Activated T-helper 1 cell treated with anti-CD3 and anti-CD28 coated beads, Interleukin-12 subunit alpha, Interleukin-12 subunit beta, Interleukin-2, Interleukin-4 antibody, amounts not matched to agents 30 ng/mL and 10 ng/mL and 1 ng/mL, durations not matched to agents 14 hours and 24 hours and 36 hours (primary cell): Measurements from ENCODE around the gene CTSZ. TPM values are rescaled to one million over a fixed set of nuclear protein-coding genes. Genes with fewer than 3 reads are reported as not detected.
"Not testable (repeated sequence)": the region's sequence is repeated elsewhere in the genome, so short reads cannot be mapped to it uniquely, and the experiment has no call there.

Experiments used
- DNase-seq: peaks from one replicate; pipeline ENCODE4 v3.0.0; 2021; ENCODE audit warnings: low spot score
- H3K27ac Mint-ChIP-seq: one replicate; pipeline ENCODE4 v1.8.0; 2021; ENCODE audit warnings: mild to moderate bottlenecking, mixed read lengths
- H3K27me3 Mint-ChIP-seq: one replicate; pipeline ENCODE4 v1.8.0; 2022; ENCODE audit warnings: mild to moderate bottlenecking, moderate library complexity, mixed read lengths; ENCODE audit not compliant: insufficient read depth
- H3K36me3 Mint-ChIP-seq: one replicate; pipeline ENCODE4 v1.8.0; 2021; ENCODE audit warnings: low read depth, mixed read lengths
- H3K4me1 Mint-ChIP-seq: one replicate; pipeline ENCODE4 v1.8.0; 2021; ENCODE audit warnings: low read depth, mixed read lengths
- H3K4me3 Mint-ChIP-seq: one replicate; pipeline ENCODE4 v1.8.0; 2021; ENCODE audit warnings: mild to moderate bottlenecking, moderate library complexity, mixed read lengths
- H3K9me3 Mint-ChIP-seq: one replicate; pipeline ENCODE4 v1.8.0; 2021; ENCODE audit warnings: mixed read lengths
- intact Hi-C: fragments of 100-400 bp; cut with micrococcal nuclease; formaldehyde crosslinking; loops from one replicate; pipeline ENCODE4 v1.15.1; 2024
- total RNA-seq: library from RNA; stranded (reverse); gene quantifications from 2 replicates; pipeline ENCODE4 v1.2.3, GENCODE V29; 2022

The CTSZ gene
- total RNA-seq, 1 donor from 2014 or later: 54.1 TPM

GRCh38 chr20:58973179-58973578 is 33.9 kb downstream of the CTSZ start:
- intact Hi-C loops: no loop called here
- Mint-ChIP-seq H3K27ac (no peak overlapping the region), H3K4me3 (no peak overlapping the region), H3K27me3 (peaks cover 3% of the 10 kb centered on the region), H3K9me3 (peaks cover 17% of the 10 kb centered on the region), H3K4me1 (no peaks in the 10 kb centered on the region), H3K36me3 (peaks cover 1% of the 10 kb centered on the region)
- DNase-seq: no peak

- no peak overlapping the region for H3K27ac Mint-ChIP-seq
- peaks cover 17% of the 10 kb centered on the region for H3K9me3 Mint-ChIP-seq
- peaks cover 2% of the 10 kb centered on the region for H3K27me3 Mint-ChIP-seq
- H3K4me3 Mint-ChIP-seq: no peak overlapping the region
- H3K36me3 Mint-ChIP-seq: peaks cover 1% of the 10 kb centered on the region
- no peak for DNase-seq
- H3K4me1 Mint-ChIP-seq: no peaks in the 10 kb centered on the region
- intact Hi-C loops: no loop called here
These were observed 35.6 kb downstream of the CTSZ start for GRCh38 chr20:58971429-58971828.

- Mint-ChIP-seq H3K9me3 (peaks cover 9% of the 10 kb centered on the region), H3K27ac (no peak overlapping the region), H3K4me1 (no peaks in the 10 kb centered on the region), H3K36me3 (peaks cover 1% of the 10 kb centered on the region), H3K4me3 (no peak overlapping the region), H3K27me3 (peaks cover 6% of the 10 kb centered on the region)
- intact Hi-C loops: no loop called here
- no peak for DNase-seq
These were observed 36.9 kb downstream of the CTSZ start for GRCh38 chr20:58970146-58970545.

GRCh38 chr20:58969439-58969838 is 37.6 kb downstream of the CTSZ start:
- Mint-ChIP-seq H3K4me1 (no peaks in the 10 kb centered on the region), H3K27me3 (peaks cover 10% of the 10 kb centered on the region), H3K27ac (no peak overlapping the region), H3K9me3 (peaks cover 6% of the 10 kb centered on the region), H3K36me3 (peaks cover 1% of the 10 kb centered on the region), H3K4me3 (no peak overlapping the region)
- intact Hi-C loops: no loop called here
- no peak for DNase-seq

GRCh38 chr20:58967652-58968429 is 39.2 kb downstream of the CTSZ start:
- no peak for DNase-seq
- Mint-ChIP-seq H3K27ac (no peak overlapping the region), H3K4me3 (no peak overlapping the region), H3K4me1 (no peaks in the 10 kb centered on the region), H3K9me3 (peaks cover 6% of the 10 kb centered on the region), H3K27me3 (peaks cover 11% of the 10 kb centered on the region), H3K36me3 (no peaks in the 10 kb centered on the region)
- intact Hi-C loops: no loop called here

- H3K27me3 Mint-ChIP-seq: peaks cover 13% of the 10 kb centered on the region
- DNase-seq: no peak
- no peak overlapping the region for H3K4me3 Mint-ChIP-seq
- no peaks in the 10 kb centered on the region for H3K36me3 Mint-ChIP-seq
- H3K27ac Mint-ChIP-seq: no peak overlapping the region
- intact Hi-C loops: no loop called here
- no peaks in the 10 kb centered on the region for H3K4me1 Mint-ChIP-seq
- H3K9me3 Mint-ChIP-seq: peaks cover 6% of the 10 kb centered on the region
These were observed 41.6 kb downstream of the CTSZ start for GRCh38 chr20:58965270-58966064.

- H3K36me3 Mint-ChIP-seq, H3K4me3 Mint-ChIP-seq, H3K4me1 Mint-ChIP-seq, intact Hi-C loops, DNase-seq, H3K9me3 Mint-ChIP-seq, H3K27ac Mint-ChIP-seq: not testable (repeated sequence)
- peaks cover 16% of the 10 kb centered on the region for H3K27me3 Mint-ChIP-seq
These were observed 43.1 kb downstream of the CTSZ start for GRCh38 chr20:58963922-58964321.

GRCh38 chr20:58963060-58963584 is 43.9 kb downstream of the CTSZ start:
- Mint-ChIP-seq H3K27ac (no peak overlapping the region), H3K36me3 (no peaks in the 10 kb centered on the region), H3K4me3 (no peak overlapping the region), H3K27me3 (peaks cover 16% of the 10 kb centered on the region), H3K4me1 (no peaks in the 10 kb centered on the region), H3K9me3 (no peaks in the 10 kb centered on the region)
- no peak for DNase-seq
- intact Hi-C loops: no loop called here

GRCh38 chr20:58959652-58960051 is 47.4 kb downstream of the CTSZ start:
- Mint-ChIP-seq H3K36me3 (no peaks in the 10 kb centered on the region), H3K4me3 (no peak overlapping the region), H3K27ac (no peak overlapping the region), H3K27me3 (peaks cover 10% of the 10 kb centered on the region), H3K9me3 (no peaks in the 10 kb centered on the region), H3K4me1 (no peaks in the 10 kb centered on the region)
- no peak for DNase-seq
- intact Hi-C loops: no loop called here

GRCh38 chr20:58956078-58956477 is 51.0 kb downstream of the CTSZ start:
- H3K27ac Mint-ChIP-seq: no peak overlapping the region
- no peak for DNase-seq
- no peaks in the 10 kb centered on the region for H3K4me1 Mint-ChIP-seq
- H3K9me3 Mint-ChIP-seq: no peaks in the 10 kb centered on the region
- no peak overlapping the region for H3K4me3 Mint-ChIP-seq
- intact Hi-C loops: no loop called here
- H3K27me3 Mint-ChIP-seq: peaks cover 24% of the 10 kb centered on the region
- no peaks in the 10 kb centered on the region for H3K36me3 Mint-ChIP-seq

- intact Hi-C loops: no loop called here
- Mint-ChIP-seq H3K27me3 (peaks cover 23% of the 10 kb centered on the region), H3K4me1 (no peaks in the 10 kb centered on the region), H3K27ac (no peak overlapping the region), H3K4me3 (no peak overlapping the region), H3K36me3 (no peaks in the 10 kb centered on the region), H3K9me3 (no peaks in the 10 kb centered on the region)
- DNase-seq: no peak
These were observed 54.0 kb downstream of the CTSZ start for GRCh38 chr20:58953050-58953449.

GRCh38 chr20:58950603-58951002 is 56.5 kb downstream of the CTSZ start:
- Mint-ChIP-seq H3K4me3 (no peak overlapping the region), H3K27me3 (peaks cover 23% of the 10 kb centered on the region), H3K27ac (no peak overlapping the region), H3K4me1 (no peaks in the 10 kb centered on the region), H3K9me3 (no peaks in the 10 kb centered on the region), H3K36me3 (no peaks in the 10 kb centered on the region)
- no peak for DNase-seq
- intact Hi-C loops: no loop called here

GRCh38 chr20:58947797-58948388 is 59.2 kb downstream of the CTSZ start:
- H3K27ac Mint-ChIP-seq, H3K36me3 Mint-ChIP-seq, H3K4me3 Mint-ChIP-seq, H3K4me1 Mint-ChIP-seq, intact Hi-C loops, DNase-seq, H3K9me3 Mint-ChIP-seq: not testable (repeated sequence)
- H3K27me3 Mint-ChIP-seq: peaks cover 12% of the 10 kb centered on the region
